NCI-H2081 (cell line): ENCODE measurements around the gene ZNF488.
A peak's percentile ranks its signal among the peaks of the same experiment; 100 is the strongest.

ENCODE experiments used
- DNase-seq, 2 experiments: peaks; one replicate each; lab custom pipeline; 2025; lab: John Stamatoyannopoulos, UW

Gene ZNF488

DNA sequence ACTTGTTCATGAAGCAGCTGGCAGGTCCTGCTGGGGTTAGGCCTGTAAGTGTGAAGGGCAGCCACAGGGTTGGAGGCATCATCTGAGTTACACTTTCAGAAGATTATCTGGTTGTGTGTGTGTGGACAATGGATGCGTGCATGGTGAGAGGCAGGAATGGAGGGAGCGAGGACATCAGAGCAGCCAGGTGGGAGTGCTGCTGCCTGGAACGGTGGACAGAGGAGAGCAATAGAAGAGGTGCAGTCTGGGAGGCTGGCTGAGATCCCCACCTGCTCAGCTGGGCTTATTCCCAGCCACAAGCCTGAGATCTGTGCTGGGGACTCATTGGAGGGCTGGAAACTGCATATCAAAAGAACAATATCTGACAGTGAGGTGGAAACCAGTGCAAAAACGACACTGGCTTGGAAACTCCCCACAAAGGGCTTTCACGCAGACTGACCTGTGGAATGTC is 17.9 kb downstream of the ZNF488 start:
- no peak for DNase-seq

DNA sequence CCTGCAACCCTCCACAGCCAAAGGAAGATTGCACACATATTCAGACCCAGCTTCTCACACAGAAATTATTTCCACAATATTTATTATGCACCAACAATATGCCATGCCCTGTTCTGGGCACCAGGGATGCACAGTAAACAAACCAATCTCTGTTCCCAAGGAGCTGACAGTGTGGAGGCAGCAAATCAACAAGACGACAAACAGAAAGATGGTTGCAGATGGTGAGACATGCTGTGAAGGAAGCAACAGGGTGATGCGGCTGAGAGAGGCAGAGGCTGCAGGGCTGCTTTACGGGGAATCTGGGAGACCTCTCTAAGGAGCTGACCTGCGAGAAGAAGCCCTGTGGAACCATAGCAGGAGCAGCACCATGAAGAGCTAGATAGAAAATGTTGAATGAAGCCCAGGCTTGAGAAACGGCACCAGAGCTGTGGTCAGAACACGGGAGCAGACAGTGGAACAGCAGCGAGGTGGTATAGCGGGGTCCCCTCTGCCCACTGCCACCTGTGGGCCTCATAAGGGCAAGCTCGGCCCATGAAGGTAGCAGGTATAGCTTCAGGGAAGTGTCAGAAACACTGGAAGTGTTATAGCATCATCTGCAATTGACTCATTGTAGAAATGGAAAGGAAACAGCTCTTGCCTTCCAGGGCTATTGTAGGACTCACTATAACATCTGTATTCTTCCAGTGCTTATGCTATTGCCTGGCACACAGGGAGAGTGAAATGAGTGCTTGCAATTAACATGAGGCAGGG is 18.5 kb downstream of the ZNF488 start:
- no peak for DNase-seq

DNA sequence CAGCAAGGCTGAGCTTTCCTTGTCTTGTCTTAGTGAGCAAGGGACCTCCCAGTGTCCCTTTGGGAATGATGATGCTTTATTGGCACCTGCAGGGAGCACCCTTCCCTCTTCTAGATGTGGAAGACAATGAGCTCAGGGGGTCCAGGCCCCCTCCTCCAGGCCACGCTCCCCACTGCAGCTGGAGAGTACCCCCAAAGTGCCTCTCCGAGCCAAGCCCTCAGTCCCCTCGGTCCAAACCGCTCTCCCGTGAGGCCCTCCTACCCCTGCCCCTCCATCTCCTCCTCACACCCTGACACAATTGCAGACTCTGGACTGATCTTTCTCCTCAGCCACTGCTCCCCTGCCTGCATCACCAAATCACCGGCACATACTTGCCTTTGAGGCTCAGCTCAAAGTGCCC is 19.2 kb downstream of the ZNF488 start:
- DNase-seq: no peak

DNA sequence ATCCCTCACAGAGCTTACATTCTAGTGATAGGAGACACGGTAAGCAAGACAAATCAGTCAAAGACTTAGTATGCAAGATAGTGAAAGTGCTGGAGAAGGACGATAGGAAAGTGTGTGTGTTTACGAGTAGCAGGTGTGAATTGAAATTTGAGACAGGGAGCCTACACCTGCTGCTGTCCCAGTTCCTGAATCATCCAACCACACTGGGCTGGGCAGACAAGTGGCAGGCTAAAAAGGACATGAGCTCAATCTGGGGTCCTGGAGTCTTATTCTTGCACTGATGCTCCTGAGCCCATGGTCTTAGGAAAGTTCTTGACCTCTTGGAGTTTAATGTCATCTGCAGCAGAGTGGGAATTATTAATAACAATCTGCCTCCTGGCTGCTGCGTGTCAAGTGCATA is 19.7 kb downstream of the ZNF488 start:
- peak in 1 of 2 experiments; percentile 32 for DNase-seq

DNA sequence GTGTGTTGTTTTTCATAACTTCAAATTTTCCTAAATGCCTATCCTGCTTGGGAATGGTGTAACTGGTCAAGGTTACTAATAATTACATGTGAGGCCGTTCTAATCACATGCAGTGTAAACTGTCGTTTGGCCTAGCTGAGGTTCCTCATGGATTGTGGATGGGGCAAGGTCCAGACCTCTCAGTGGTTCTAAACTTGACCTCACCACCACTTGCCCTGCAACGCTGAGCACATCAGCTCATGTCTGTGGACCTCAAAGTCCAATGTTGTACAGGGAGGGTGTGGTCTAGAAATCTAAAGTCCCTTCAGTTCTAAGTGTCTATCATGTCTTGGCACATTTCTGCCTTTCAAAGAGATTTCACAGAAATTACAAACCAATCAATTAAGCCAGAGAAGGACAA is 20.3 kb downstream of the ZNF488 start:
- DNase-seq: no peak

DNA sequence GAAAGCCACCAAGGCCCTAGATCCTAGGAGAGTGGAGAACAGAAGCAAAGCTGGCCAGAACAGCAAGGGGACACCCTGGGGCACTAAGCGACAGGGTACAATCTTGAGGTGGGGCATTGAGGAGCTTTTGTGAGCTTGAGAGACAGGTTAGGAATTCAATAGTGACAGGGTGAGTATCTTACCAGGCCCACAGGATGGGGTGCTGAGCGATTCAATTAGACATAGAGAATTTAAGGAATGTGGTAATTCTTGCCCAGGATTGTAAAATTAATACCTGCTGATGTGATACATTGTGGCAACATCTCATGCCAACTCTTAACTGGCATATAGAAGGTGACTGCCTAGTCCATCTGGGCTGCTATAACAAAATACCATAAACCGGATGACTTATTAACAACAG is 21.9 kb downstream of the ZNF488 start:
- DNase-seq: no peak

DNA sequence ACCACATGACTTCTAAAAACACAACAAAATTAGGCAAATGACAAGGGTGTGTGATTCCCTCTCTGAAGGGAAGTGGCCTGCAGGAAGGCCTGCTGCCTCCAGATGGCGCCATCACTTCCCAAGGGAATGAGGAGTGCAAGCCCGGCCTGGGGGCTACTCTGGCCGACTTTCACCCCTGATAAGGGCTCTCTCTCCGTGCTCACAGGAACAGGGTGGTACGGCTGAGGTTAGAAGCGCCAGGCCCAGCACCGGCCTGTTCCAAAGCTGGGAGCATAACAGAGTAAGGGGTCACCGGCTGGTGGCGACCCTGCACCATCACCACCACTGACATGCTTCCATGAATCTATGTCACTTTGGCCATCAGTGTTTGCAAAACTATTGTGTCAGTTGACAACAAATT is 22.8 kb downstream of the ZNF488 start:
- peak; percentile 20 to 27 for DNase-seq

DNA sequence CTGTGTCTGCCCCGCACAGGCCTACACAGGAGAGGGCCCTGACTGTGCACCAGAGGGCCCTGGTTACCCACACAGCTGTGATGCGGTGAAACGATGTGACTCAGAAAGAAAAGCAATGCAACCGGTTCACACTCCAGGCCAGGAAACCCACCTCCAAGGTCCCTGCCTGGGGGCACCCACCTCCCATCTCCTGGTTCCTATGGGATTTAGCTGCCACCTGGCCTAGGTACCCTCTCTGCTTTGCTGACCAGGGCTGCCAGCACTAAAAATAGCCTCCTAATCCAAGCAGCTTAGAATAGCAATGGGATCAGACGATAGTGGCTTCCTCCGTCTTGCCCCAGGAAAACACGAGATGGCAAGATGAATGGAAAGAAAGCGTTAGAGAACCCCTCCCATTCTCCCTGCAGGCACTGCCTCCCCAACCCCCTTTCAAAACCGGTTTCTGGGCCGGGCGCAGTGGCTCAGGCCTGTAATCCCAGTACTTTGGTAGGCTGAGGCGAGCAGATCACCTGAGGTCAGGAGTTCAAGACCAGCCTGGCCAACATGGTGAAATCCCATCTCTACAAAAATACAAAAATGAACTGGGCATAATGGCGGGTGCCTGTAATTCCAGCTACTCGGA is 23.6 kb downstream of the ZNF488 start:
- DNase-seq: no peak

DNA sequence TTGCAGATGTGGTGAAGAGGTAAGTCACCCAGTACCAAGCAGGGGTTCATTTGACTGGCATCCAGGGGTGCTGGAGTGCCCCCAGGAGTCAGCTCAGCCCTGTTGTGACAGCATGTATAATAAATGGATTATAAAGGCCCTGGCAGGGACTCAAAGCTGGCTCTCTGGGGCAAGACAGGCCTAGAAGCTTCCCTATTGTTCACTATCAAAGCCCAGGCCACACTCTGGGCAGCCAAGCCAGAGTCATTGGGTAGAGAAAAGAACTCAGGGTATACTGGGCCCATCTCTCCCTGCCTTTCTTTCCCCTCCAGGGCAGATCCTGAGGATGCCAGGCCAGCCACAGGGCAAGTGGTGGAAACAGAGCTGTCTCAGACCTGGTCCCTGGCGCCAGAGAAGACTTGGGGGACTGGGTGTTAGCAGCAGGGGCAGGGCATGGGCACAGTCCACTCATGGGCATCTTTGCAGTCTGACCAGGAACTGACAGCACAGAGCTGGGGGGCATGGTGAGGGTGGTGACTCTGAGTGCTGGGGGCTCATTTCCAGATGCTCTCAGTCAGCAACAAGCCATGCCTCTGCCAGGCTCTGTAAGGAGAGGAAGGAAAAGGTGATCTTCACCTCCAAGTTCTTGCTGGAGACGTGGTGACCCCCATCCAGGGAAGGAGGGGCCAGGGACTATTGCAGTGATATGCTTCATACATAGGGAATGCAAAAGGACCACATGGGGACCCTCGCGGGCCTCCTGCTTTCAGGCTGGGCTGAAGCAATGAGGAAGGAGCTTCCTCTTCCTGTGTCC is 24.3 kb downstream of the ZNF488 start:
- DNase-seq: no peak

DNA sequence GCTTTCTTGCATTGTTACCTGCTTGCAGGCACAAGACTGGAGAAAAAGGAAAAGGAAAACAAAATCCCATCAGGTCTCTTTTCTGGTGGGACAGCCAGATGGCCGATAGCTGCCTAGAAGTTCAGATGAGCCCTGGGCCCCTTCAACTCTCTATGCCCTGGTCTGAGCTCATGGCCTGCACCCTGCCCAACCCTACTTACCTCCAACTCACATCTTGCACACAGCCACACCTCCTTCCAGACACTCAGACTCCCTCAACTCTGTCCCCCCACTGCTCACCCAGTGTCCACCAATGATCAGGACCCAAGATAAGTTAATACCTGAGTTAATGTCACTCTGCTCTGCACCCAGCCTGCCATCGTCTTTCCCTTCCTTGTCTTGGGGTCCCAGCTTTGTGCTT is 25.0 kb downstream of the ZNF488 start:
- no peak for DNase-seq

DNA sequence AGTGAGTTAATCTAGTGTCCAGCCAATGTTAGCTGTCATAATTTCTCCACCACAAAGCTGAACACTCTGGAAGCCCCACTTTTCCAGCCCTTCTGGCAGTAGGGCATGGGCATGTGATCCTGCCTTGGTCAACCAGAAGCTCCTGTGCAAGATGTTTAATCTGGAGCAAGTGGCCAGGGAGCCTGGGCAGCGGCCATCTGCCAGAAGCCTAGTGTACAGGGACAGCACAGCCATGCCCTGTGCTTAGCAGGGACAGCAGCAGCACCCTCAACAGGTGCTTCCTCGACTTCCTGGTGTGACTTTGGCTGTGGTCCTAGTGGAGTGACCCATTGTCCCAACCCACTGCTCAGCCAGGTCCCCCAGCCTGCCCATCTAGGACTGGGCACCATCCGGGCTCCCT is 25.6 kb downstream of the ZNF488 start:
- DNase-seq: no peak

DNA sequence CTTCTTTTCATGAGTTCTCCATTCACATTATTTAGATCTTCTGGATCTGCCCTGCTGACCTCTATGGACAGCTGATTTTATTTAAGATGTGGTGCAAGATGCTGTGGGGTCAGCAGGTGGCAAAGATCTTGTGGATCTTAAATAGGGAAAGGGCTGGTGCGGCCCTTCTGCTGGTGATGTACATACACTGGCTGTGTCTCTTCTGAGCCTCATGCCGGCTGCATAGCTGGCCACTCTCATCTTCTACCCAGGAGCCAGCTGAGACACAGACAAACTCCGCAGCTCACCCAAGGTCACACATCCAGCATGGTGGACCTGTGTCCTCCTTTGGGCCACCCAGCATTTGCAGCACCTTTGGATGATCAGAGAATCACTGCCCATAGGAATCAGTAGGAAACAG is 26.2 kb downstream of the ZNF488 start:
- DNase-seq: no peak

DNA sequence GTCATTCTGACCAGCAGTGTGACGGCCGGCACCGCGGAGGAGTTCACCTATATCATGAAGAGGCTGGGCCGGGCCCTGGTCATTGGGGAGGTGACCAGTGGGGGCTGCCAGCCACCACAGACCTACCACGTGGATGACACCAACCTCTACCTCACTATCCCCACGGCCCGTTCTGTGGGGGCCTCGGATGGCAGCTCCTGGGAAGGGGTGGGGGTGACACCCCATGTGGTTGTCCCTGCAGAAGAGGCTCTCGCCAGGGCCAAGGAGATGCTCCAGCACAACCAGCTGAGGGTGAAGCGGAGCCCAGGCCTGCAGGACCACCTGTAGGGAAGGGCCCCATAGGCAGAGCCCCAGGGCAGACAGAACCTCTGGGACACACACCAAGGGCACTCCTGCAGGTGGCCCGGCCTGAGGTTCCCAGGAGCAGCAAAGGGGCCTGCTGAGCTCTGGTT is 26.9 kb downstream of the ZNF488 start:
- no peak for DNase-seq

DNA sequence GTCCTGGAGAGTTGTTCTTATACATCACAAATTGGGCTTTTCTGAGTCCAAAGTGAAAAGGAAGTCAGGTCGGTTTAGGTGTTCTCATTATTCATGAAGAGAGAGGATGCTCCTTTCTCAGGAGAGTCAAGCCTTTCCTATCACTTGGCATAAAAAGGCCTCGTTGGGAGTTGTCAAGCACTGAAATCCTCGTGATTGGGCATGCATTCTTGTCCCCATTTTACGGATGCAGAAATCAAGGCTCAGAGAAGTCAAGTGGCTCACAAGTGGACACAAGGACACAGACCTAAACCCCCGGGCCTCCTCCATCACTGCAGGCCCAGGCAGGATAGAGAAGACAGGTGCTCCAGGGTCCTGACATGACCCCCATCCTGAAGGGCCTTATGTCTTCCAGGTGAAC is 27.4 kb downstream of the ZNF488 start:
- no peak for DNase-seq

DNA sequence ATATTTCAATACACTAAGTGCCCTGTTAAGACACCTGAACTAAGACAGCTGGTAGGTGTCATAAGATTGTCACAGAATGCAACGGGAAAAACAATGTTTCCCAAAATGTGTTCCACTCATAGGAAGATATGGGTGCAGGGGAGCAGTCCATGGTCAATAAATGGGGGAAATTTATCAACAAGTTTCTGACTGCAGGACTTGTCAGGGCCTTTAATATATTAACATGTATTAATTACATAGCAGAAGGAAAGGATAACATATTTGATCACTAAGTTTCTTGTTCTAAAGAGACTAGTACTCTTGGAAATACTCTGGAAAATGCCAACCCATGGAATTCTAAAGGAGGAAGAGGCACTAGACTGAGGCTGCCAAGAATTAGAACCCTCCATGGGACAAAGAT is 29.2 kb downstream of the ZNF488 start:
- no peak for DNase-seq

DNA sequence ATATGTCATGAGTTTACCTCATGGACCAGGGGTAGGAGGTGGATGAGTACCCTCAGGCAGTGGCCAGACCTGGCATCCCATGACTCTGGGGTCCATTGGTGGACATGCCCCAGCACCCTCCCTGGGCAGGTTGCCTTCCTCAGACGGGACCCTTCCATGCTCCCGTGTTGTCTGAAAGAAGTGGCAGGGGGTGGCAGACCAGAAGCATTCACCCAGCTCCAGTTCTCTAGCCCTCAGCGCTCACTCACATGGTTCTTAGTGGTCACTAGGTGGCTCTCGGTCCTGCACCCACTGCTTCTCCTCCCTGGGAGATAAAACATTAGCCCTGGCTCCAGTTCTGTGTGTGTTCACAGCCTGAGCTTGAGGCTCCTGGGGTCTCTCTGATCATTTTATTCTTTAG is 29.9 kb downstream of the ZNF488 start:
- no peak for DNase-seq

DNA sequence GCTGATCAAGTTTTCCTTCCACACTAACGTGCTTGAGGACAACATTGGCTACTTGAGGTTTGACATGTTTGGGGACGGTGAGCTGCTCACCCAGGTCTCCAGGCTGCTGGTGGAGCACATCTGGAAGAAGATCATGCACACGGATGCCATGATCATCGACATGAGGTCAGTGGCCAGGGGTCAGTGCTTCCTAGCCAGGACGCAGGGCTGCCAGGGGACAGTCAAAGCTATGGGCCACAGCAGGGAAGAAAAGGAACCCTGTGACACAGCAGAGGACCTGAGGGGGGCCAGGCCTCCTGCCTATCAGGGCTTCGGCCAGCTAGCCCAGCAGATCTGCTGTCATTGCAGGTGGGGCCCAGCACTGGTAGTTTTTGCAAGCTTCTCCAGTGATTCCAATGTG is 30.7 kb downstream of the ZNF488 start:
- no peak for DNase-seq

DNA sequence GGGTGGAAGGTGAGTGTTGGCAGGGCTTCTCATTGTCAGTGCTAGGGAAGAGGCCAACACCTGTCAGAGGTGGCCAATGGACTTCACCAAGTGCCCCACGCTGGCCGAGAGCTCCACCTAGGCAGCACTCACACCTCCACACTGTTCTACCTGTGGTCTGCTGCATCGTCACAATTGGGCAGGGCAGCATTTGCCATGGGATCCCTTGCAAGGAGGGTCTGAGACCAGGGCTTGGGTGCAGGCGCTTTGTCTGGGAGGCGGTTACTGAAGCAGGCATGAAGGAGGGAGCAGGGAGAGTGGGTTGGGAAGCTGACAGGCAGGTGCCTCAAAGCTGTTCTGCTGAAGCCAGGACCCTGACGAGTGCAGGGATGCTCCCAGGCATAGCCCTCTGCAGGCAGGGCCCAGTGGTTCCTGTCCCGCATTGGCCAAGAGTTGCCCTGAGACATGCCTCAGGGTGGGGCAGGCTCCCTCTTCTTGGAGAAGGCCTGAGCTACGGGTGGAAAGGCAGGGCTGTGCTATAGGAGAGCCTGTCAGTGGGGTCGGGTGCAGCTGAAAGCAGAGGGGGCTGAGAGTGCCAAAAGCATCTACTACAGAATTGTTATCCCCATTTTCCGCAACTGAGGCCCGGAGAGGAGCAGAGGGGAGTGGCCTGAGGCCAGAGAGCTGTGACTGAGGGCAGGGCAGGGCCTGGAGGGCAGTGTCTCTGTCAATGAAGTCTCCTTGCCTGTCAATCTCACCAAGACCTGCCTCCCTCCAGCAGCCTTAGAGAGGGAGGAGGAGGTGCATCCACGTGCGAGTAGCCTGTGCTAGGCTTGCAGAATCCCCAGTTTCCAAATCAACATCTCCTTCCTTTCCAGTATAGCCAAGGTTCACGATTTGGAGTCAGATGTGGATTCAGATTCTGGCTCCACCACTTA is 31.9 kb downstream of the ZNF488 start:
- no peak for DNase-seq

DNA sequence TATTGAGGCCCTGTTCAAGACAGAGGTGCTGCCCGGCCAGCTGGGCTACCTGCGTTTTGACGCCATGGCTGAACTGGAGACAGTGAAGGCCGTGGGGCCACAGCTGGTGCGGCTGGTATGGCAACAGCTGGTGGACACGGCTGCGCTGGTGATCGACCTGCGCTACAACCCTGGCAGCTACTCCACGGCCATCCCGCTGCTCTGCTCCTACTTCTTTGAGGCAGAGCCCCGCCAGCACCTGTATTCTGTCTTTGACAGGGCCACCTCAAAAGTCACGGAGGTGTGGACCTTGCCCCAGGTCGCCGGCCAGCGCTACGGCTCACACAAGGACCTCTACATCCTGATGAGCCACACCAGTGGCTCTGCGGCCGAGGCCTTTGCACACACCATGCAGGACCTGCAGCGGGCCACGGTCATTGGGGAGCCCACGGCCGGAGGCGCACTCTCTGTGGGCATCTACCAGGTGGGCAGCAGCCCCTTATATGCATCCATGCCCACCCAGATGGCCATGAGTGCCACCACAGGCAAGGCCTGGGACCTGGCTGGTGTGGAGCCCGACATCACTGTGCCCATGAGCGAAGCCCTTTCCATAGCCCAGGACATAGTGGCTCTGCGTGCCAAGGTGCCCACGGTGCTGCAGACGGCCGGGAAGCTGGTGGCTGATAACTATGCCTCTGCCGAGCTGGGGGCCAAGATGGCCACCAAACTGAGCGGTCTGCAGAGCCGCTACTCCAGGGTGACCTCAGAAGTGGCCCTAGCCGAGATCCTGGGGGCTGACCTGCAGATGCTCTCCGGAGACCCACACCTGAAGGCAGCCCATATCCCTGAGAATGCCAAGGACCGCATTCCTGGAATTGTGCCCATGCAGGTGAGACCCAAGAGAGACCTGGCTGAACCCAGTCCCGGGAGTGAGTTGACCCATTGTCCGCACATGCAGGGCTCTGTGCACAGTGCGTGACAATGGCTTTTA is 33.1 kb downstream of the ZNF488 start:
- DNase-seq: no peak

DNA sequence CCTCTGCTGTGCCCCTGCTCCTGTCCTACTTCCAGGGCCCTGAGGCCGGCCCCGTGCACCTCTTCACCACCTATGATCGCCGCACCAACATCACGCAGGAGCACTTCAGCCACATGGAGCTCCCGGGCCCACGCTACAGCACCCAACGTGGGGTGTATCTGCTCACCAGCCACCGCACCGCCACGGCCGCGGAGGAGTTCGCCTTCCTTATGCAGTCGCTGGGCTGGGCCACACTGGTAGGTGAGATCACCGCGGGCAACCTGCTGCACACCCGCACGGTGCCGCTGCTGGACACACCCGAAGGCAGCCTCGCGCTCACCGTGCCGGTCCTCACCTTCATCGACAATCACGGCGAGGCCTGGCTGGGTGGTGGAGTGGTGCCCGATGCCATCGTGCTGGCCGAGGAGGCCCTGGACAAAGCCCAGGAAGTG is 34.1 kb downstream of the ZNF488 start:
- DNase-seq: no peak

DNA sequence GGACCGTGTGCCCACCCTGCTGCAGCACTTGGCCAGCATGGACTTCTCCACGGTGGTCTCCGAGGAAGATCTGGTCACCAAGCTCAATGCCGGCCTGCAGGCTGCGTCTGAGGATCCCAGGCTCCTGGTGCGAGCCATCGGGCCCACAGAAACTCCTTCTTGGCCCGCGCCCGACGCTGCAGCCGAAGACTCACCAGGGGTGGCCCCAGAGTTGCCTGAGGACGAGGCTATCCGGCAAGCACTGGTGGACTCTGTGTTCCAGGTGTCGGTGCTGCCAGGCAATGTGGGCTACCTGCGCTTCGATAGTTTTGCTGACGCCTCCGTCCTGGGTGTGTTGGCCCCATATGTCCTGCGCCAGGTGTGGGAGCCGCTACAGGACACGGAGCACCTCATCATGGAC is 34.6 kb downstream of the ZNF488 start:
- DNase-seq: no peak
